Lower leg skin (tissue), 4 donors: Measurements from ENCODE around the gene EDN3. TPM values are rescaled to one million over a fixed set of nuclear protein-coding genes. Genes with fewer than 3 reads are reported as not detected.
A peak's percentile ranks its signal among the peaks of the same experiment; 100 is the strongest.
"Not testable (repeated sequence)": the region's sequence is repeated elsewhere in the genome, so short reads cannot be mapped to it uniquely, and the experiment has no call there.

Experiments used
- DNase-seq, 2 donors: peaks; one replicate each; pipeline ENCODE4 v3.0.0-alpha.2; 2019; ENCODE audit warnings: low spot score in 2 of 2
- H3K4me3 ChIP-seq: fragments of 200-600 bp; sonication (generic); 2 replicates; pipeline ENCODE4 v1.5.1; 2017; ENCODE audit warnings: mild to moderate bottlenecking, low read depth; ENCODE audit not compliant: poor library complexity, severe bottlenecking
- CTCF ChIP-seq, 3 donors: fragments of 450-650 bp; IDR thresholded peaks; one replicate each; pipeline ENCODE4 v1.5.1; 2016; ENCODE audit warnings: antibody characterized with exemption in 3 of 3, mild to moderate bottlenecking in 3 of 3, moderate library complexity in 2 of 3
- POLR2A ChIP-seq, 2 donors: fragments of 450-650 bp; IDR thresholded peaks; one replicate each; pipeline ENCODE4 v1.6.1; 2016 to 2017; ENCODE audit warnings: antibody characterized with exemption in 2 of 2, mild to moderate bottlenecking in 1 of 2, moderate library complexity in 1 of 2
- WGBS, 2 donors: methylation state at CpG; one replicate each; pipeline ENCODE4 v1.1.5; 2018; 5-methylcytosine and 5-hydroxymethylcytosine counted together
- intact Hi-C: fragments of 100-400 bp; cut with DNase I; formaldehyde crosslinking; loops from one replicate; pipeline ENCODE4 v1.15.0; 2023; ENCODE audit warnings: low total_unique reads
- total RNA-seq, 4 donors: library from RNA; depleted of rRNA; stranded (reverse); fragments of >200 nt; gene quantifications; one replicate each; pipeline ENCODE4 v1.1.0, GENCODE V29; 2016

The EDN3 gene
- total RNA-seq, 4 donors from 2014 or later, result 0.38 to 11.9 (median 1.0) TPM

GRCh38 chr20:59340201-59340885 lies 39.9 kb downstream of the EDN3 start:
- H3K4me3 ChIP-seq, result no peak overlapping the region
- peak in 1 of 2 donors; percentile 59 for DNase-seq
- no peak for TF ChIP-seq POLR2A (IDR thresholded peaks at IDR 0.05)
- no peak for TF ChIP-seq CTCF (IDR thresholded peaks at IDR 0.05)
- WGBS, 2 donors, result 53 to 57% methylated on average over 12 of the region's 12 CpGs
- intact Hi-C loops, result no loop called here

GRCh38 chr20:59341285-59342022 lies 41.0 kb downstream of the EDN3 start:
- intact Hi-C loops, H3K4me3 ChIP-seq, DNase-seq: not testable (repeated sequence)
- 73 to 79% methylated on average over 4 of the region's 4 CpGs for WGBS, 2 donors

GRCh38 chr20:59342023-59342957 lies 41.9 kb downstream of the EDN3 start:
- WGBS, 2 donors, result 66% methylated on average over 25 to 28 of the region's 28 CpGs
- H3K4me3 ChIP-seq, result no peak overlapping the region
- TF ChIP-seq CTCF (IDR thresholded peaks at IDR 0.05), result no peak
- no peak for TF ChIP-seq POLR2A (IDR thresholded peaks at IDR 0.05)
- intact Hi-C loops, result no loop called here
- DNase-seq, result no peak

- 73 to 75% methylated on average over 2 of the region's 2 CpGs for WGBS, 2 donors
- no peak overlapping the region for H3K4me3 ChIP-seq
- intact Hi-C loops, result no loop called here
- DNase-seq, result no peak
- TF ChIP-seq CTCF (IDR thresholded peaks at IDR 0.05) (no peak), POLR2A (IDR thresholded peaks at IDR 0.05) (no peak)
Observed at GRCh38 chr20:59346061-59346460, 45.6 kb downstream of the EDN3 start.

GRCh38 chr20:59349277-59349676 lies 48.9 kb downstream of the EDN3 start:
- no peak overlapping the region for H3K4me3 ChIP-seq
- TF ChIP-seq CTCF (IDR thresholded peaks at IDR 0.05) (no peak), POLR2A (IDR thresholded peaks at IDR 0.05) (no peak)
- 49 to 96% methylated on average over 1 of the region's 1 CpG for WGBS, 2 donors
- intact Hi-C loops, result no loop called here
- no peak for DNase-seq
